C1 segment of cervical spinal cord (tissue), 14 donors: ENCODE results near the gene ADCYAP1R1.

ENCODE experiments used
- DNase-seq, 14 donors: peaks; one replicate each; lab custom pipeline; 2025; lab: John Stamatoyannopoulos, UW

ADCYAP1R1 gene

GRCh38 chr7:31105256-31105950 lies 53.3 kb downstream of the ADCYAP1R1 start:
- DNase-seq = no peak

GRCh38 chr7:31106303-31107105 lies 54.4 kb downstream of the ADCYAP1R1 start:
- no peak for DNase-seq

GRCh38 chr7:31107106-31108090 lies 55.3 kb downstream of the ADCYAP1R1 start:
- DNase-seq = no peak

GRCh38 chr7:31108097-31108657 lies 56.1 kb downstream of the ADCYAP1R1 start:
- no peak for DNase-seq

DNA sequence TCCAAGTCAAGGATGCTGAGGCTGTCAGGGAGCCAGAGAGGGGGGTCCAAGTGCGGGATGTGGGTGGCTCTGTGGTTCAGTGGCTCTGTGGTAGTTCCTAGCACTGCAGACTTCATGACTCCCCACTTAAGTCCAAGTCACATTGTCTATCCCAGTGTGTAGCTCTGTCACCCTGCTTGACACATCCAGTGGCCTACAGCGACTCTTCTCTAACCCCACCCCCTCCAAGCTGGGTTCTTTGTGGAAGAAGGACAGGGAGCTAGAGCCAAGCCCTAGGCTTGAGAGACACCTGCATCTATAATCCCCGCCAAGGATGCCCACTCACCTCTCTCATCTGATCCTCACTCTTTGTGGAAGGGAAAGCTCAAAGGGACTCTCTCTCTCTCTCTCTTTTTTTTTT lies 57.6 kb downstream of the ADCYAP1R1 start:
- no peak for DNase-seq

GRCh38 chr7:31110331-31111108 lies 58.4 kb downstream of the ADCYAP1R1 start:
- DNase-seq = no peak

- DNase-seq = no peak
These were observed 59.0 kb downstream of the ADCYAP1R1 start for GRCh38 chr7:31111109-31111451.

DNA sequence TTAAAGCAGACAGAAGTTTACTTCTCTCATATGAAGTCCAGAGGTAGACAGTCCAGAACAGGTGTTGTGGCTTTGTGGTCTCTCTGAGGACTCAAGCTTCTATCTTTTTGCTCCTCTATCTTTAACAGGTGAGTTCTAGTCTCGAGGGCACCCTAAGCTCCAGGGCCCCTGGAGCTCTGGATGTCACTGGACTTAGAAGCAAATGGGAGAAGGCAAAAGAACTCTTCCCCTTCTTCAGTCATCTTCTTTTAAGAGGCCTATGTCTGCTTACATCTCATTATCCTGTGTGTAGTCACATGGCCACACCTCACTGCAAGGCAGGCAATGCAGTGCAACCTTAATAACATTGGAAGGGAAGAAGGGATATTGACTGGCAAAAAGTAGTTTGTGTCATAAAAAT lies 61.6 kb downstream of the ADCYAP1R1 start:
- no peak for DNase-seq

DNA sequence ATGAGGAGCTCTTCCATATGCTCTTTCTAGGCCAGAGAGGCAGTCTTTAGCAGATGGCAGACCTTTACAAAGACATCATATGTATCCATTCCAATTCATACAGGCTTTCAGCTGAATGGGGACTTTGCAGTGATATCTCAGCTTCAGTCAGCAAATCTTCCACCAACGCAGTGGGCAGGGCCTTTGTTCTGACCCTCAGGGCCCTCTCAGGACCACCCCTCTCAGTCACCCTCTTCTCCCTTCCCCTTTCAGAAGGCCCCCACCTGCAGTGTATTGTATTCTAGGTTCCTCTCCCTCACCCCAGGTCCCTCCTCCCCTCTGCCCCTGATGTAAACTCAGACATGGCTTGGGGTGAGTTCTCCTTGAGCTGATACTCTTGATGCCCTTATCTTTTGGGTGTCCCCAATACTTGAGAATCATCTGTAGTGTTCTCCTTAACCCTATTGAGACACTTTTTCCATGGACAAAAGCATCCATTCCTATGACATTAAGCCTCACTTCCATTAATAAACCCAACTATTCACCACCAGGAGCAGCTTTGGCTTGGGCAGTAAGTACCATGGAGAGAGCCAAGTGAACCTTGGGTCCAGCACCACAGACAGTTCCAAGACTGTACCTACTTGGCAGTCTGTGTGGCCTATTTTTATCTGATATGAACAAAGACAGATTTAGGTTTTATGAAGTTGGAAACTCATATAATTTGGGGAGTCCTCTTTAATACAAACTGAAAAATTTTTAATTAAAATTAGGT lies 62.7 kb downstream of the ADCYAP1R1 start:
- peak in 1 of 14 donors; percentile 88 for DNase-seq

DNA sequence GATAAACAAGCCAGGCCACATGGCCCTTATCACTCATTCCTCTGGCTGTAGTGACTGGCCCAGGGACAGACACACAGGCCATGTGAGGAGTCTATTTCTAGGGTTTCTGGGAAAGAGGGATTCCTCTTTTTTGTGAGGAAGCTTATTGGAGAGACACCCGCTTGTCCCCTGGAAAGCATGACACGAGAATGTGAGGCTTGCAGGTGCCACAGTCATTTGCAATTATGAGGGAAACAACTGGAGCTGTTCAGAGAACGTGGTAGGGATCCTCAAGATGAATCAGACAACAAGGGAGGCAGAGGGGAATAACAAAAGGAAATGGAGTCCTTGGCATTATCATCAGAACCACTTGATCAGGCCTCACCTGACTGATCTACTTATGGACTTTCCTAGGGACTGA lies 64.5 kb downstream of the ADCYAP1R1 start:
- DNase-seq = no peak

DNA sequence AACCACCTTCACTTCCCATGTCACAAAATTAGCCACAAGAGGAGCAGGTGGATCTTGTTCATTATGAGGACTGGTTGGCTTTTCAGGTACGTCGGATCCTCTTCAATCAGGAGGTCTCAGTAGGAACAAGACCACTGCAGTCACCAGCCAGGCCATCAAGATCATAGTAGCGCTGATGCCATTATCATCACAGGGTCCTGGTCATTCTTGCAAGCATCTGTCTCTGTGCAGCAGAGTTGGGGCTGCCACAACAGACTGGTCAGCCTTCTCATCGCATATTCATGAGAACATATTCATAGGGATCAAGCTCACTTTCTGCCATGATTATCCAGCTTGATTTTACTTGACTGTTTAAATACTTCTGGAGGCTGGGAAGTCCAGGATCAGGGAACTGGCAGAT lies 67.1 kb downstream of the ADCYAP1R1 start:
- no peak for DNase-seq

DNA sequence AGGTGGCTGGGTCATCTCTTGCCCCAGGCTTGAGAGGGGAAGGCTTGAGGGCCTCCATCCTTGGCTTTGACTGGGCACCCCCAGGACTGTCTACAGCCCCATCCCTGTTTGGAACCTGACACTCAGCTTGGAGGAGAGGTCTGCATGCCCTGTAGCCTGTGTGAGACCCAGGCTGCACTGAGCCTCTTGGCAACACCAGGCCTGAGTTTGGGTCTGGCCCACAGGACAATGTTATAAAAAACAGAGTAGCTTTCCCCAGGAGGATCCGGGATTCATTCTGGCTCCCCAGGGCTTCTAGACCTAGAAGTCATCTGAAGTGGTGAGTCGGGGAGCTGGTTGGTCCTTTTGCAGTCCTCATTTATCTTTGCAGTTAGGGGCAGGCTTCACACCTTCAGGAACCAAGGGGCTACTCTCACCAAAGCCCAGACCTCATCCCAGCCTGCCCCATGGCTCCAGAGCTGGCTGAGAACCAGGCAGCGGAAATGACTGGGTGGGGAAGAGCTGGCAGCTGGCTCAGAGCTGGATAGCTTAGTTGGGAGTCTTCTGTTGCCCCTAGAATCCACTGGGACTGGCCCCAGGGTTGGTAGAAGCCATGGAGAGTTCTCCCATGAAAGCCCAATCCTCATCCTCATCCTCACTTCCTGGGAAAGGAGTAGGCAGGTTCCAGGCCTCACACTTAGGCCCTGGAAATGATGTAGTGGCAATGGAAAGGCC lies 68.8 kb downstream of the ADCYAP1R1 start:
- no peak for DNase-seq

GRCh38 chr7:31121601-31122000 lies 69.5 kb downstream of the ADCYAP1R1 start:
- DNase-seq = no peak

DNA sequence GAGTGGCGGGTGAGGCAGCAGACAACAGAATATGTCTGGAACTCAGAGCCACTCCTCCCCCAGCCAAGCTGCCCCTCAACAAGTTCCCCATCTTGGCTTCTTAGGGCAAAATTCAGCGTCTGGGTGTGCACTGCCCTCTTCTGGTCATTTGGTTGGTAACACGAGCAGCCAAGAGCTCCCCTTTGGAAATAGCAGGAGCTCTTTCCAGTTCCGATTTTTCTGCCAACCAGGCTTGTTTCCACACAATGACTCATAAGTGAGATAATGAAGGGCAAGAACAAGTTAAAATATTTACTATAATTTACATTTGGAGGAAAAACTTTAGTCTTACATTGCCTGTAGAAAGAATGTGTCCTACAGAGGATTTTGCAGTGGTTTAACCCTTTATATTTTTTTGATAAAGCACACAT lies 70.5 kb downstream of the ADCYAP1R1 start:
- DNase-seq = peak in 11 of 14 donors; percentile 14 to 70 (median 29)

GRCh38 chr7:31123321-31123720 lies 71.2 kb downstream of the ADCYAP1R1 start:
- DNase-seq = no peak

DNA sequence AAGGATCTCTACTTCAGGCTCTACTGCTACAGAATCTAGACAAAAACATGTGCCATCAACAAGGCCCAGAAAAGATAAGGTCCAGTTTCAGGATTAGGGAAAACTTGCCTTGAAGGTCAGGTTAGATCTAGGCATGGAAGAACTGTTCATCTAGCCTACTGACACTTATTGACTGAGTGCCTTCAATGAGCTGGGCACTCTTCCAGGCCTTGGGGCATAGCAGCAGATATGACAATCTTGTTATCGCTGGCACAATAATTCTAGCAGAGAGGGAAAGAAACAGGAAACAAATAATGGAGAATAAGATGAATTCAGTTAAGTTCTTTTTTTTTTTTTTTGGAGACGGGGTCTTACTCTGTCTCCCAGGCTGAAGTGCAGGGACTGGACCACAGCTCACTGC lies 71.6 kb downstream of the ADCYAP1R1 start:
- DNase-seq = no peak

GRCh38 chr7:31125171-31125570 lies 73.1 kb downstream of the ADCYAP1R1 start:
- DNase-seq = no peak

DNA sequence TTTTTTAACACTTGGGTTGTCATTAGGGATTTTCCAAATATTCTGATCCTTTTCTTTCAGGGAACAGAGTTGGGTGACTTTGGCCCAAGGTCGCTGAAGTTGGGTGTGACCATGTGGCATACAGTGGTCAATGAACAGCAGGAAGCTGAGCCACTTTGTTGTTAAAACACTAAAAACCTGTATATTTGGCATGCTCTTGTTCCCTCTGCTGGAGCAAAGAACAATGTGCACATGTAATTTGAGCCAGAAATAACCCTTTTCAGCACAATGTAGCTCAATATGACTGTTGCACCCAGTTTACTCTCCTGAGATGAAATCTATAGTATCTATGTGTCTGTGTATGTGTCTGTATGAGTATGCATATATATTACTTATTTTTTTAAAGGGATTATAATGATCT lies 74.9 kb downstream of the ADCYAP1R1 start:
- DNase-seq = no peak

- DNase-seq = no peak
These were observed 77.0 kb downstream of the ADCYAP1R1 start for GRCh38 chr7:31129067-31129466.
